ENCODE measurements around the gene LFNG.

Gene LFNG

GRCh38 chr7:2492038-2492437 is 27.5 kb upstream of the LFNG start:
- Histone ChIP-seq H4K91ac (ENCODE audit: low read depth, low read length) (no peak overlapping the region), H2BK12ac (ENCODE audit: low read length) (no peak overlapping the region), H2BK120ac (ENCODE audit: insufficient read depth, low read length, poor library complexity) (no peak overlapping the region), H3K27me3 (ENCODE audit: insufficient read depth, low read length) (no peaks in the 10 kb centered on the region), H3K9me3 (ENCODE audit: insufficient read depth, low read depth, low read length) (peaks cover 3% of the 10 kb centered on the region), H4K8ac (ENCODE audit: low read depth, low read length) (no peak overlapping the region), H3K23ac (ENCODE audit: low read length) (no peak overlapping the region), H3K79me1 (ENCODE audit: low read length) (no peaks in the 10 kb centered on the region), H3K14ac (ENCODE audit: low read length) (no peak overlapping the region), H3K4me2 (ENCODE audit: low read length) (no peak overlapping the region), H3K4me1 (ENCODE audit: control insufficient read depth in 1 of 2, insufficient read depth in 2 of 2, low read length in 2 of 2) (peaks cover 0 to 4% of the 10 kb centered on the region in 2 experiments), H3K4ac (ENCODE audit: low read depth, low read length) (no peak overlapping the region), H3K79me2 (ENCODE audit: control insufficient read depth, insufficient read depth, low read length, poor library complexity) (no peaks in the 10 kb centered on the region), H4K12ac (ENCODE audit: low read depth, low read length) (no peak overlapping the region), H2AFZ (ENCODE audit: insufficient read depth, low read length, poor library complexity) (no peak overlapping the region), H3K36me3 (ENCODE audit: control insufficient read depth in 1 of 2, insufficient read depth in 2 of 2, low read length in 2 of 2) (no peaks in the 10 kb centered on the region), H3K27ac (ENCODE audit: low read depth, low read length) (no peak overlapping the region), H2AK5ac (ENCODE audit: low read length) (no peak overlapping the region), H2BK5ac (ENCODE audit: low read depth, low read length, poor library complexity) (no peak overlapping the region), H3K9ac (ENCODE audit: low read length) (no peak overlapping the region), H3K4me3 (ENCODE audit: low read depth, low read length) (no peak overlapping the region), H3K18ac (ENCODE audit: low read length) (no peak overlapping the region)
- DNase-seq, result no peak
- no CpG with 5 or more reads among the region's 2 CpGs for WGBS (ENCODE audit: extremely low coverage, insufficient coverage, insufficient read length)

GRCh38 chr7:2493205-2494164 is 26.1 kb upstream of the LFNG start:
- no CpG with 5 or more reads among the region's 11 CpGs for WGBS (ENCODE audit: extremely low coverage, insufficient coverage, insufficient read length)
- H4K8ac ChIP-seq (ENCODE audit: low read depth, low read length), result no peak overlapping the region
- H3K27ac ChIP-seq (ENCODE audit: low read depth, low read length), result no peak overlapping the region
- no peak overlapping the region for H4K12ac ChIP-seq (ENCODE audit: low read depth, low read length)
- H2AFZ ChIP-seq (ENCODE audit: insufficient read depth, low read length, poor library complexity), result no peak overlapping the region
- H2AK5ac ChIP-seq (ENCODE audit: low read length), result no peak overlapping the region
- H3K9me3 ChIP-seq (ENCODE audit: insufficient read depth, low read depth, low read length), result peaks cover 3% of the 10 kb centered on the region
- H3K9ac ChIP-seq (ENCODE audit: low read length), result no peak overlapping the region
- H3K27me3 ChIP-seq (ENCODE audit: insufficient read depth, low read length), result no peaks in the 10 kb centered on the region
- H3K79me1 ChIP-seq (ENCODE audit: low read length), result no peaks in the 10 kb centered on the region
- H2BK5ac ChIP-seq (ENCODE audit: low read depth, low read length, poor library complexity), result no peak overlapping the region
- H2BK120ac ChIP-seq (ENCODE audit: insufficient read depth, low read length, poor library complexity), result no peak overlapping the region
- DNase-seq, result no peak
- H3K79me2 ChIP-seq (ENCODE audit: control insufficient read depth, insufficient read depth, low read length, poor library complexity), result no peaks in the 10 kb centered on the region
- H3K23ac ChIP-seq (ENCODE audit: low read length), result no peak overlapping the region
- H3K4me2 ChIP-seq (ENCODE audit: low read length), result no peak overlapping the region
- no peaks in the 10 kb centered on the region for H3K36me3 ChIP-seq (ENCODE audit: control insufficient read depth in 1 of 2, insufficient read depth in 2 of 2, low read length in 2 of 2)
- H3K4me1 ChIP-seq (ENCODE audit: control insufficient read depth in 1 of 2, insufficient read depth in 2 of 2, low read length in 2 of 2), result peaks cover 0 to 4% of the 10 kb centered on the region in 2 experiments
- no peak overlapping the region for H4K91ac ChIP-seq (ENCODE audit: low read depth, low read length)
- H3K4me3 ChIP-seq (ENCODE audit: low read depth, low read length), result no peak overlapping the region
- H3K18ac ChIP-seq (ENCODE audit: low read length), result no peak overlapping the region
- H3K4ac ChIP-seq (ENCODE audit: low read depth, low read length), result no peak overlapping the region
- no peak overlapping the region for H3K14ac ChIP-seq (ENCODE audit: low read length)
- H2BK12ac ChIP-seq (ENCODE audit: low read length), result no peak overlapping the region

- Histone ChIP-seq H3K4me2 (ENCODE audit: low read length) (no peak overlapping the region), H2BK12ac (ENCODE audit: low read length) (no peak overlapping the region), H3K9ac (ENCODE audit: low read length) (no peak overlapping the region), H3K9me3 (ENCODE audit: insufficient read depth, low read depth, low read length) (peaks cover 3% of the 10 kb centered on the region), H3K23ac (ENCODE audit: low read length) (no peak overlapping the region), H4K91ac (ENCODE audit: low read depth, low read length) (no peak overlapping the region), H2BK5ac (ENCODE audit: low read depth, low read length, poor library complexity) (no peak overlapping the region), H3K36me3 (ENCODE audit: control insufficient read depth in 1 of 2, insufficient read depth in 2 of 2, low read length in 2 of 2) (no peaks in the 10 kb centered on the region), H3K4me1 (ENCODE audit: control insufficient read depth in 1 of 2, insufficient read depth in 2 of 2, low read length in 2 of 2) (peaks cover 0 to 4% of the 10 kb centered on the region in 2 experiments), H4K12ac (ENCODE audit: low read depth, low read length) (no peak overlapping the region), H3K27ac (ENCODE audit: low read depth, low read length) (no peak overlapping the region), H2AK5ac (ENCODE audit: low read length) (no peak overlapping the region), H3K4ac (ENCODE audit: low read depth, low read length) (no peak overlapping the region), H4K8ac (ENCODE audit: low read depth, low read length) (no peak overlapping the region), H2AFZ (ENCODE audit: insufficient read depth, low read length, poor library complexity) (no peak overlapping the region), H2BK120ac (ENCODE audit: insufficient read depth, low read length, poor library complexity) (no peak overlapping the region), H3K4me3 (ENCODE audit: low read depth, low read length) (no peak overlapping the region), H3K79me1 (ENCODE audit: low read length) (no peaks in the 10 kb centered on the region), H3K27me3 (ENCODE audit: insufficient read depth, low read length) (no peaks in the 10 kb centered on the region), H3K14ac (ENCODE audit: low read length) (no peak overlapping the region), H3K79me2 (ENCODE audit: control insufficient read depth, insufficient read depth, low read length, poor library complexity) (no peaks in the 10 kb centered on the region), H3K18ac (ENCODE audit: low read length) (no peak overlapping the region)
- WGBS (ENCODE audit: extremely low coverage, insufficient coverage, insufficient read length), result no CpG with 5 or more reads among the region's 32 CpGs
- no peak for DNase-seq
These were observed 25.1 kb upstream of the LFNG start for GRCh38 chr7:2494191-2495130.

GRCh38 chr7:2495418-2496299 is 23.9 kb upstream of the LFNG start:
- Histone ChIP-seq H3K18ac (ENCODE audit: low read length) (no peak overlapping the region), H3K27ac (ENCODE audit: low read depth, low read length) (no peak overlapping the region), H3K4me2 (ENCODE audit: low read length) (no peak overlapping the region), H2BK120ac (ENCODE audit: insufficient read depth, low read length, poor library complexity) (no peak overlapping the region), H4K8ac (ENCODE audit: low read depth, low read length) (no peak overlapping the region), H3K79me1 (ENCODE audit: low read length) (no peaks in the 10 kb centered on the region), H2AFZ (ENCODE audit: insufficient read depth, low read length, poor library complexity) (no peak overlapping the region), H3K27me3 (ENCODE audit: insufficient read depth, low read length) (no peaks in the 10 kb centered on the region), H4K91ac (ENCODE audit: low read depth, low read length) (no peak overlapping the region), H3K36me3 (ENCODE audit: control insufficient read depth in 1 of 2, insufficient read depth in 2 of 2, low read length in 2 of 2) (no peaks in the 10 kb centered on the region), H2BK5ac (ENCODE audit: low read depth, low read length, poor library complexity) (no peak overlapping the region), H3K4me1 (ENCODE audit: control insufficient read depth in 1 of 2, insufficient read depth in 2 of 2, low read length in 2 of 2) (peaks cover 0 to 4% of the 10 kb centered on the region in 2 experiments), H3K14ac (ENCODE audit: low read length) (no peak overlapping the region), H2AK5ac (ENCODE audit: low read length) (no peak overlapping the region), H3K9me3 (ENCODE audit: insufficient read depth, low read depth, low read length) (peaks cover 2% of the 10 kb centered on the region), H3K23ac (ENCODE audit: low read length) (no peak overlapping the region), H3K4ac (ENCODE audit: low read depth, low read length) (no peak overlapping the region), H3K79me2 (ENCODE audit: control insufficient read depth, insufficient read depth, low read length, poor library complexity) (no peaks in the 10 kb centered on the region), H3K9ac (ENCODE audit: low read length) (no peak overlapping the region), H3K4me3 (ENCODE audit: low read depth, low read length) (no peak overlapping the region), H2BK12ac (ENCODE audit: low read length) (peak overlapping the region; percentile 27), H4K12ac (ENCODE audit: low read depth, low read length) (no peak overlapping the region)
- no CpG with 5 or more reads among the region's 25 CpGs for WGBS (ENCODE audit: extremely low coverage, insufficient coverage, insufficient read length)
- no peak for DNase-seq
